Stimulated activated CD8-positive, alpha-beta memory T cell treated with anti-CD3 and anti-CD28 coated beads, Interleukin-12 subunit alpha, Interleukin-12 subunit beta, amount 100 ng/mL, for 4 hours (primary cell): ENCODE data around the gene ADAMTS17.
A peak's percentile ranks its signal among the peaks of the same experiment; 100 is the strongest.

Experiments
- DNase-seq: peaks from one replicate; pipeline ENCODE4 v3.0.0-alpha.2; 2020; ENCODE audit warnings: low read depth

Gene ADAMTS17

DNA sequence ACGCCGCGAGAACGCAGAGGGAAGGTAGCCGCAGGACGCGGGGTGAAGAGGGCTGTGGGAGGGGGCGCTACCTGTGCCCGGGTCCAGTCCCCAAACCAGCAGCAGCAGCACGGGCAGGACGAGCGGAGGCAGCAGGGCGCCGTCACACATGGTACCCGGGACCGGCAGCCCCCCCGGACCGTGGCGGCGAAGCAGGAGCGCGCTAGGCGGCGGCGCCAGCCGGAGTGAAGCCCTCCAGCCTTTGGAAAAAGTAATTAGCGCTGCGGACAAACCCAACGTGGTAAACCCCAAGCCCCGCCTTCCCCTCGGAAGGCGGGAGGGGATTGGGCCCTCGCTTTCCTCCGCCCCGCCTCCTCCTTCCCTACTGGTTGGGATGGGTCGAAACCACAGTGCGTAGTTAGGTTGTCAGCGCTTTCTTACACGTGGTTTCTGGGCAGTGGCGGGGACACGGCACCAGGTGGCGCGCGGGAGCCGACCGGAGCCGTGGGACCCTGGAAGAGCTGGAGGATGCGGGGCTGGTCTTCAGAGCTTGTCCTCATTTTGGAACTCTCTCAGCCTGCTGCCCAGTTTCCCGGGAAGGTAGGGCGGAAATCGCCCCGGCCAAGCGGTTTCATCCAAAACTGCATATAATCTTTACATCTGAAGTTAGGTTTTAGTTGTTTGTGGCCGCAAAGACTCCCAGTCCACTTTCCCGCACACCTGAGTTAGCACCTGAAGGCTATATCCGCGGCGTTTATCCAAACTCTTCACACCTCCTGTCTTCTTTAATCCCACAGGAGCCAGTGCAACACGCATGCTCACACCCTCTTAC is at the start of gene ADAMTS17:
ADAMTS17 (minus strand) TSS at position 226 of the 811 bp plus-strand sequence; CDS start at position 150, 76 bp downstream.
- DNase-seq = peak; percentile 89

DNA sequence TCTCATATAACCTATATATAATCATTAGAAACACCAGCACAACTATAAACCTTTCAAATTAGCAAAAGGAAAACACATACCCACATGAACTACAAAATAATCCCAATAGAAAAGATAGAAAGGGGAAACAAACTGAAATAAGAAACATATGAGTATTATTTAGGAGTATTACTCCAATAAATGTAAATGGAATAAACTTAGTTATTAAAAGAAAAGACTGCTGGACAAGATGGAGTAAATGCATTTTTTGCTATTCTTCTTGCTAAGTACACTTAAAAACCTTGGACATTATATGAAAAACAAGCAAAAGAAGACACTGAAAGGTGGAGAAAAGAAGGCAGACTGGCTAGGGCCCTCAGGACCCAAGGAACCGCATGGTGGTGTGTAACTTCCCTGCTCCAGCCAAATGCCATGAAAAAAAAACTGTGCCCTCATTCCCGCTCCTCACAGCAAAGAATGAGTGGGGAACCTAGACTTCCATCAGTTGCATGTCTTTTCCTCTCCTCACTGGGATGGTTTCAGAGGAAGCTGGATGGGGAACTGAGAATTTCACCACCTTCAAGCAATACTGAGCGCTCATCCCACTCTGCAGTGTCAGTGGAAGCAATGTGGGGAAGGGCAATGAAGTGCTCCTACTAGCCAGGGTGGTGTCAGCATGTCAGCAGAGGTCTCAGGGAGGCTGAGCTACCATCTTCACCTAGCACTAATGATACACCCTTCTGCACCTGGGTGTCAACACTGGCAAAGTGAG is 43.7 kb upstream of the ADAMTS17 start:
- no peak for DNase-seq

GRCh38 chr15:100384108-100384410 is 42.3 kb upstream of the ADAMTS17 start:
- no peak for DNase-seq

DNA sequence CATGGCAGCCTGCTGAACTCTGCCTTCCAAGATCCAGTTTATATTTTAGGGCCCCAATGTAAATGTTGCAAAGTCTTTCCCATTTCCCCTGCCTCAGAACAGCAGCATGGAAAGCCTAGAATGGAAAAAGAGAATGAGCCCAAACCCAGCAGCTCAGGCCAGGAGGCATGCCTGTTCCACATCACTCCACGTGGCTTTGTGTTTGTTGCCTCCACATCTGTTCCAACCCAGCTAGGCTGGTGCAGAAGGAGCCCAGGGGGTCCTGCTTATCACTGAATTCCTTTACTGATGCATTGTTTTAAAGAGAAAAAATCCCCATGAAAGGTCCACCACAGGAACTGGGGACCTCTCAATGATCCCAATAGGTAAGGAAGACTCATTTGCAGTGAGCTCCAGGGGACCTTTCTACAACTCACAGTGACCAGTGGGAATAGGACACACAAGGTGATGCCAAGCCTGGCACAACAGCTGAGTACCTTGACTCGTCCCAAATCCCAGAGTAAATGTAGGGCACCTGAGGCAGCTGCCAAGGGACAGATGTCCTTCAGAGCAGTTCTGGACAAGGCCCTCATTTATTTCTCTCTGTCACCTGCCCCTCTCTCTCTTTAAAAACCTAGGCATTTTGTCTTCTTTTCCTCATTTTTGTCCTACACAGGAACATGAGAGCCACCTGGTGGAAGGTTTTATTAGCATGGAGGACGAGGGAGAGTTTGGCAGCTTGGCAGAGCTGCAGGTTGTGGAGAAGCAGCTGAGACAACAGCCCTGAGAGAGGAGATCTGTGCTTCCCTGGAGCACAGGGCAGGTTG is 41.7 kb upstream of the ADAMTS17 start:
- no peak for DNase-seq

GRCh38 chr15:100373942-100374341 is 32.2 kb upstream of the ADAMTS17 start:
- DNase-seq = no peak

- DNase-seq = no peak
Observed at GRCh38 chr15:100373120-100373896, 31.5 kb upstream of the ADAMTS17 start.

DNA sequence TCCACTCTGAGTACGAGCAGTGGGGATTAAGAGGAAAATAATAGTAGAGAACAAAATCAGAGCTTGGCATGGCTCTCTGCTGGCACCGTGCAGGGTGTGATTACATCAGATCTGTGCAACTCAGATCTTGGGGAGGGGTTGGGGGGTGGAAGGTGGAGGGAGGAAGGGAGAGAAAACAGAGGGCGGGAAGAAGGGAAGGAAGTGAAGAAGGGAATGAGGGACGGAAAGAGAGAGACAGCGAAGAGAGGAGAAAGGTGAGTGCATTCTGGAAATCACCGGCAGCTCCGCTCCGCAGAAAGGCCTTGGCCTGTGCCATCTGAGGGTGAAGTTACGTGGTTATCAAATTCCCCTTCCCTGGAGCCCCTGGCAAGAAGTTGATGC is 31.0 kb upstream of the ADAMTS17 start:
- no peak for DNase-seq

DNA sequence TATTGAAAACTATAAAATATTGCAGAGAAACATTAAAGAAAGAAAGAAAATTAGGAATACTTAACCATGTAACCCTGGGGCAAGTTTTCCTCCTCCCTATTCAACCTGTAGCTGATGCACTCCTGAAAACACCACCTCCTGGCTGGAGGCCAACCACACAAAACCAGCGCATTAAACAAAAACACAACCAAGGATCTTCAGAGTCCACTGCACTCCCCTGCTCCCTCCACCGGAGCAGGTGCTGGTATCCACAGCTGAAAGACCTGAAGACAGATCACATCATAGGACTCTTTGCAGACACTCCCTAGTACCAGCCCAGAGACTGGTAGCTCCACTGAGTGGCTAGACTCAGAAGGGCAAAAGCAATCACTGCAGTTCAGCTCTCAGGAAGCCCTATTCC is 13.6 kb upstream of the ADAMTS17 start:
- no peak for DNase-seq

- DNase-seq = no peak
Observed at GRCh38 chr15:100353449-100353848, 11.7 kb upstream of the ADAMTS17 start.

DNA sequence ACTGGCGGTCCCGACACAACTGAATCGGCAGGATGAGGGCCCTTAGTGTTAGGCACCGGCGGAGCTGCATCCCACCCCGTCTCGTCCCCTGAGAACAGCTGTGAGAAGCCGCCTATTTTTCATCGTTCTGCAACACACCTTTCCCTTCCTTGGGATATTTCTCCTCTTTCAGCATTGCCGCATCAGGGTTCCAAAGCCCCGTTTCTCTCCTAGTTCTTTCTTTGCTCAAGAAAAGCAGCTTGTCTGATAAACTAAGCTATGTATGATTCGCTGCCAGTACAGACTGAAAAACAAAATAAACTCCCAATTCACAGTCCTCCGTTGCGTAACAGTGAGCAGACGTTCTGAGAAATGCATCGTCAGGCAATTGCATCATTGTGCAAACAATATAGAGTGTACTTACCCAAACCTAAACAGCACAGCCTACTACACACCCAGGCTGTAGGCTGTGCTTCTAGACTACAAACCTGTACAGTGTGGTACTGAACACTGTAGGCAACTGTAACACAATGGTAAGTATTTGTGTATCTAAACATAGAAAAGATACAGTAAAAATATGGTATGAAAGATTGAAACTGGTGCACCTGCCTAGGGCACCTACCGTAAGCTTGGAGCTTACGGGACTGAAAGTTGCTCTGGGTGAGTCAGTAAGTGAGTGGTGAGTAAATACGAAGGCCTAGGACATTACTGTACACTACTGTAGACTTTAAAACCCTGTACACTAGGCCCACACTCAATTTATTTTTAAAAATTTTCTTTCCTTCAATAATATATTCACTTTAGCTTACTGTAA is 8.9 kb upstream of the ADAMTS17 start:
- no peak for DNase-seq

DNA sequence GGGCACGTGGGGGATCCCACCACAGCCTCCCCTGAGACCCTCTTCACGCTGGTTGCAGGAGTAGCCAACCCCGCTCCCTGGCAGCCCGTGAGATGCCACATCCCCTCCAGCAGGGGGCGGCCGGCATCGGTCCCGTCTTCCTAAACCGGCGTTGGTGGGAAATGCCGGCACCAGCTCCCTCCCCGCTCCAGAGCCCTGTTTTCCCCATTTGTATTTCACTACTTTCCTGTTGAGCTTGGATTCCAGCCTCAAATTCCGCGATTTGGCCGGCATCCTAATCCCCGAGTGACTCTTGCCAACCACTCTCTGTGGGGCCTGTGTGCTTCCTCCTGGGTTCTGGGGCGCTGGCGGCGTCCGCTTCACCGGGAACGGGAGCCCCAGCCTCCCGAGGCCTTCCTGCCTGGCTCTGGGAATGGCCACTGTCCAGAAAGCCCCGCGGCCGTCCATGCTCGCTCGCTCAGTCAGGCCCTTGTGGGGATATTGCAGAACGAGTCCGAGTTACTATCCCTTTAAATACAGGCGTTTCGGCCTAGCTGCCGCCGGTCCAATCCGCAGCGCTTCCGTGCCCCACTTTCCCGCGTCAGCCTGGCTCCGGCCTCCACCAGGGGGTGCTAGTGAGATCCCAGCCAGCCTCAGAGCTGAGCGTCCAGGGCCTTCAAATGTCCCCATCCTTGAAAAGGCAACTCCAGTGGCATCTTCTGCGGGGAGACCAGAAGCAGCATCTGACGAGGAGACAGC is 8.1 kb upstream of the ADAMTS17 start:
- DNase-seq = peak; percentile 69

- no peak for DNase-seq
Observed at GRCh38 chr15:100349321-100349695, 7.5 kb upstream of the ADAMTS17 start.

- DNase-seq = no peak
Observed at GRCh38 chr15:100348578-100348977, 6.8 kb upstream of the ADAMTS17 start.

- no peak for DNase-seq
Observed at GRCh38 chr15:100346866-100347512, 5.2 kb upstream of the ADAMTS17 start.

DNA sequence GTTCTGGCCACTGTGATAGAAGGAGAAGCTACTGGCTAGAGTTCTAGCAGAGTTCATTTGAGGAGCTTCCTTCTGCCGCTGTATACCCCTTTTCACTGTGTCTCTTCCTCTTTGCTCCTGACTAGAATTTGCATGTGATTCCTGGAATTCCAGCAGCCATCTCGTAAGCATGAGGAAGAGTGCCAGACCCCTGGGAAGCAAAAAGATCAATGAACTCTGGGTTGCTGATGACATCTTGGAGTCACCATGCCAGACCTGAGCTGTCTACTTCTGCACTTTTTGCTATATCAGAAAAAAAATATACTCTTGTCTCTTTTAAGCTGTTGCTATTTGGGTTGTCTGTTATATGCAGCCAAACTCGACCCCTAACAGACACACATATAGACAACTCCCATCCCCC is 3.7 kb upstream of the ADAMTS17 start:
- no peak for DNase-seq

- DNase-seq = no peak
Observed at GRCh38 chr15:100343251-100343650, 1.5 kb upstream of the ADAMTS17 start.

DNA sequence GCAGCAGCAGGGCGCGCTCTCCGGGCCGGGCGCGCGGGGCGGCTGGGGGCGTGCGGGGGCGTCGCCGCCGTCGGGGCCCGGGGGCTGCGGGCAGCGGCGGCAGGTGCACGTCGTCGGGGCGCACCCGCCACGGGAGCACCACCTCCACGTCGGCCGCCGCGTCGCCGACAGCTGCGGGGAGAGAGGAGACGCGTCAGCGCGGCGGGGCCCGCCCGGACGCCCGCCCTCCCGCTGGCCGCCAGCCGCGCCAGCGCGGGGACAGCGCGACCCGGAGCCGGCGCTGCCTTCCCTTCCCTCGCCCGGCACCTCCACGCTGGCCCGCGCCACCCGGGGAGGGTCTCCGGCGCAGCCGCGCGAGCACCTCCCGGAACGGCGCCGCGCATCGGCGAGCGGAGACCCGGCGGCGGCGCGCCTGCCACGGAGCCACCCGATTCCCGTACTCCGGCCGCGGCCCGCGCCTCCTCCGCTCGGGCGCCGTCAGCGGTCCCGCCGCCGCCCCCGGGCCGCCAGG is 481 bp downstream of the ADAMTS17 start:
- DNase-seq = peak; percentile 24

DNA sequence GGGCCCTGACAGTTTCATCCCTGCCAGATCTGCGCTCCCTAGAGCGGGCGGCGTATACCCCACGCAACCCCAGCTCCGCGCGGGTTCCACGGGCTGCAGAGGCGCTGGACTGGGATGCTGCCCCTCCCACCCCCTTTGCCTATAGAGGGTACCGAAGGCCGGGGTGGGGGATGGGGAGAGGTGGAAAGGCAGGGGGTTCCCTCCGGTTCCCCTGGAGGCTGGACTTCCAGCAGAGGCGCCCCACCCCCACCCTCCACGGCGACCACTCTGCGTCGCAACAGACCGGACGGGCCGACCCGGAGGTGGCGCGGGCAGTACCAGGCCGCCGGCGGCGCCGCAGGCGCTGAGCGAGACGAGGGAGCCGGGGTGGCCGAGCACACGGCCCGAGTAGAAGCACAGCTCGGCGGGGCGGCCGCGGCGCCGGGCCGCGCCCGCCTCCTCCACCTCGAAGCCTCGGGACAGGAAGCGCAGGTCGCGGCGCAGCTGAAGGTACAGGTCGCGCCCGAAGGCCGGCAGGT is 995 bp downstream of the ADAMTS17 start:
- no peak for DNase-seq

GRCh38 chr15:100339999-100340398 is 1.8 kb downstream of the ADAMTS17 start:
- no peak for DNase-seq
